ENCODE results near the gene FA2H. TPM values are rescaled to one million over a fixed set of nuclear protein-coding genes. Genes with fewer than 3 reads are reported as not detected.

Gene FA2H
- polyA plus RNA-seq, 4 donors, result 6.7 to 17.8 (median 10.6) TPM

- Histone ChIP-seq H3K36me3 (ENCODE audit: control insufficient read depth in 3 of 3, insufficient read depth in 2 of 3, low read depth in 1 of 3, low read length in 3 of 3) (peaks cover 2 to 22% (median 9%) of the 10 kb centered on the region in 3 donors), H3K9me3 (ENCODE audit: control insufficient read depth in 2 of 2, insufficient read depth in 1 of 2, low read depth in 1 of 2, low read length in 1 of 2) (no peaks in the 10 kb centered on the region), H3K27me3 (ENCODE audit: control insufficient read depth in 3 of 3, insufficient read depth in 3 of 3, low read length in 3 of 3) (no peaks in the 10 kb centered on the region), H3K4me3 (ENCODE audit: low read depth in 1 of 3, low read length in 3 of 3) (peak overlapping the region; percentile 13 to 63 (median 56)), H3K27ac (ENCODE audit: low read depth in 1 of 3, low read length in 2 of 3) (peak overlapping the region in 1 of 3 donors; percentile 44), H3K4me1 (ENCODE audit: control insufficient read depth in 3 of 3, insufficient read depth in 2 of 3, low read depth in 1 of 3, low read length in 2 of 3) (no peaks in the 10 kb centered on the region)
- 1 to 3% (median 1%) methylated on average over 23 of the region's 23 CpGs for WGBS, 3 donors
- FAIRE-seq (no peak), DNase-seq (peak; percentile 36 to 65)
These were observed 107.3 kb downstream of the FA2H start for GRCh38 chr16:74667255-74667700.

GRCh38 chr16:74666425-74667254, 108.0 kb downstream of the FA2H start, which contains the start of gene RFWD3:
TSS of gene RFWD3 (minus strand) at chr16:74666877. CDS start at chr16:74661449, 5,428 bp downstream.
- Histone ChIP-seq H3K27me3 (ENCODE audit: control insufficient read depth in 3 of 3, insufficient read depth in 3 of 3, low read length in 3 of 3) (no peaks in the 10 kb centered on the region), H3K36me3 (ENCODE audit: control insufficient read depth in 3 of 3, insufficient read depth in 2 of 3, low read depth in 1 of 3, low read length in 3 of 3) (peaks cover under 1 to 22% (median 6%) of the 10 kb centered on the region in 3 donors), H3K4me3 (ENCODE audit: low read depth in 1 of 3, low read length in 3 of 3) (peak within 1 kb of the TSS; percentile 92 to 99 (median 93)), H3K27ac (ENCODE audit: low read depth in 1 of 3, low read length in 2 of 3) (peak within 1 kb of the TSS; percentile 70 to 85 (median 78)), H3K4me1 (ENCODE audit: control insufficient read depth in 3 of 3, insufficient read depth in 2 of 3, low read depth in 1 of 3, low read length in 2 of 3) (no peaks in the 10 kb centered on the region), H3K9me3 (ENCODE audit: control insufficient read depth in 2 of 2, insufficient read depth in 1 of 2, low read depth in 1 of 2, low read length in 1 of 2) (no peaks in the 10 kb centered on the region)
- DNase-seq, result peak; percentile 97 to 99
- peak; percentile 93 for FAIRE-seq
- WGBS, 3 donors, result 0% methylated on average over 49 to 63 of the region's 63 CpGs

GRCh38 chr16:74666010-74666421, 108.6 kb downstream of the FA2H start:
- Histone ChIP-seq H3K4me1 (ENCODE audit: control insufficient read depth in 3 of 3, insufficient read depth in 2 of 3, low read depth in 1 of 3, low read length in 2 of 3) (no peaks in the 10 kb centered on the region), H3K36me3 (ENCODE audit: control insufficient read depth in 3 of 3, insufficient read depth in 2 of 3, low read depth in 1 of 3, low read length in 3 of 3) (peaks cover 2 to 22% (median 6%) of the 10 kb centered on the region in 3 donors), H3K27me3 (ENCODE audit: control insufficient read depth in 3 of 3, insufficient read depth in 3 of 3, low read length in 3 of 3) (no peaks in the 10 kb centered on the region), H3K9me3 (ENCODE audit: control insufficient read depth in 2 of 2, insufficient read depth in 1 of 2, low read depth in 1 of 2, low read length in 1 of 2) (no peaks in the 10 kb centered on the region), H3K27ac (ENCODE audit: low read depth in 1 of 3, low read length in 2 of 3) (peak overlapping the region; percentile 70 to 85 (median 78)), H3K4me3 (ENCODE audit: low read depth in 1 of 3, low read length in 3 of 3) (peak overlapping the region; percentile 92 to 99 (median 93))
- no peak for FAIRE-seq
- no peak for DNase-seq
- WGBS, 3 donors, result 6 to 8% (median 6%) methylated on average over 8 of the region's 8 CpGs

Other genes starting within 250 kb of the FA2H start
- gene GLG1, start 167.7 kb downstream of the FA2H start, polyA plus RNA-seq, result 100 to 1,000 TPM in 1 of 4 donors, 10 to 100 TPM in 3; 12.2 to 102 (median 28.2) TPM
- 10 to 100 TPM in 3 of 4 donors, 1 to 10 TPM in 1; 5.8 to 19.4 (median 11.1) TPM for gene RFWD3, start 107.9 kb downstream of the FA2H start, polyA plus RNA-seq
- 10 to 100 TPM in 2 of 4 donors, 1 to 10 TPM in 2; 6.5 to 18.9 (median 10.2) TPM for gene MLKL, start 74.0 kb downstream of the FA2H start, polyA plus RNA-seq
- 10 to 100 TPM; 13.9 to 68.9 (median 25.2) TPM for gene WDR59, start 210.3 kb upstream of the FA2H start, polyA plus RNA-seq
- 10 to 100 TPM in 1 of 4 donors, 1 to 10 TPM in 3; 5.8 to 10.1 (median 8.0) TPM for gene ZNRF1, start 224.2 kb upstream of the FA2H start, polyA plus RNA-seq

All from small intestine (tissue), 7 donors.